Activated T-helper 17 cell treated with anti-CD3 and anti-CD28 coated beads, Interleukin-2, amount 50 U/mL, for 72 hours (primary cell): ENCODE results near the gene LATS2. TPM values are rescaled to one million over a fixed set of nuclear protein-coding genes. Genes with fewer than 3 reads are reported as not detected.

Experiments used
- ATAC-seq: fragments of 150-1000 bp; cut with Tn5 transposase; replicated peaks from 2 replicates; pipeline ENCODE4 v1.10.0; 2021; ENCODE audit warnings: mild to moderate bottlenecking, moderate library complexity
- H3K27ac Mint-ChIP-seq: one replicate; pipeline ENCODE4 v1.8.0; 2022; ENCODE audit warnings: mixed read lengths
- H3K27me3 Mint-ChIP-seq: one replicate; pipeline ENCODE4 v1.8.0; 2022; ENCODE audit warnings: mixed read lengths
- H3K36me3 Mint-ChIP-seq: one replicate; pipeline ENCODE4 v1.8.0; 2022; ENCODE audit warnings: low read depth, mild to moderate bottlenecking, mixed read lengths
- H3K4me1 Mint-ChIP-seq: one replicate; pipeline ENCODE4 v1.8.0; 2022; ENCODE audit warnings: mixed read lengths
- H3K4me3 Mint-ChIP-seq: one replicate; pipeline ENCODE4 v1.8.0; 2022; ENCODE audit warnings: mild to moderate bottlenecking, mixed read lengths
- H3K9me3 Mint-ChIP-seq: one replicate; pipeline ENCODE4 v1.8.0; 2022; ENCODE audit warnings: mixed read lengths
- total RNA-seq, 2 donors: library from RNA; stranded (reverse); gene quantifications; one replicate each; pipeline ENCODE4 v1.2.3, GENCODE V29; 2022

The LATS2 gene
- total RNA-seq, 2 donors from 2014 or later, result 4.9 to 9.2 TPM

DNA sequence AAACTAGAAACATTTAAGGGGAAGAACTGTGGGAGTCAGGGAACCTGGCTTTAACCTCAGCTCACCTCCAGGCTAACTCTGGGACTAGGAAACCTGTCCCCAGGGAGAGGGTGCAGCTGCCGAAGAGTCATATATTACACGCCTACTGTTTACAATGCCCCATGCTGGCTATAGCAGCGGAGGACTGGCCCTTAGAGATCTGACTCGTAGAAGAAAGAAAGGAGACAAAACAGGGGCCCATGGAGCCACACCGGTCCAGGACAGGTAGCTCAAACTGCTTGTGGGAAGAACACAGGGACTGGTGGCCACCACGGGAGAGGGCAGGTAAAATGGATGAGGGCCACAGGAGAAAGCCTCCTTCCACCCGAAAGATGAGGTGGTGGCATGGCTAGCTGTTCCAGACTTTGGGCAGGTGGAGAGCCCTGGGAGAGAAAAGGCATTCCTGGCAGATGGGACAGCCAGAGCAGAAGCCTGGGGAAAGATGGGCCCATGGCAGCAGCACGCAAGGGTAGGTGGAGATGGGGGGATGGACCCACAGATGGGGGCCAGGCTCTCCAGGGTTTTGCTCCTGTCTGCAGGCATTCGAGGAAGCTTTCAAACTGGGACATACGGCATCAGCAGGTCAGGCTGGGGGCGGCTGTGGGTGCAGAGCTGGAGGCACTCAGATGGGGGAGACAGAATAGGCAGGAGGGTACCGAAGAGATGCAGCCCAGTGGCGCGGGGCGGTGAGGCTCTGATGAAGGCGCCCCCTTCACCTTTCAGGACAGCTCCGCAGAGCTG is 69.5 kb downstream of the LATS2 start:
- Mint-ChIP-seq H3K4me3 (no peak overlapping the region), H3K36me3 (peaks cover 15% of the 10 kb centered on the region), H3K9me3 (no peaks in the 10 kb centered on the region), H3K4me1 (peaks cover 13% of the 10 kb centered on the region), H3K27ac (peak overlapping the region; percentile 67), H3K27me3 (no peaks in the 10 kb centered on the region)
- no peak for ATAC-seq

DNA sequence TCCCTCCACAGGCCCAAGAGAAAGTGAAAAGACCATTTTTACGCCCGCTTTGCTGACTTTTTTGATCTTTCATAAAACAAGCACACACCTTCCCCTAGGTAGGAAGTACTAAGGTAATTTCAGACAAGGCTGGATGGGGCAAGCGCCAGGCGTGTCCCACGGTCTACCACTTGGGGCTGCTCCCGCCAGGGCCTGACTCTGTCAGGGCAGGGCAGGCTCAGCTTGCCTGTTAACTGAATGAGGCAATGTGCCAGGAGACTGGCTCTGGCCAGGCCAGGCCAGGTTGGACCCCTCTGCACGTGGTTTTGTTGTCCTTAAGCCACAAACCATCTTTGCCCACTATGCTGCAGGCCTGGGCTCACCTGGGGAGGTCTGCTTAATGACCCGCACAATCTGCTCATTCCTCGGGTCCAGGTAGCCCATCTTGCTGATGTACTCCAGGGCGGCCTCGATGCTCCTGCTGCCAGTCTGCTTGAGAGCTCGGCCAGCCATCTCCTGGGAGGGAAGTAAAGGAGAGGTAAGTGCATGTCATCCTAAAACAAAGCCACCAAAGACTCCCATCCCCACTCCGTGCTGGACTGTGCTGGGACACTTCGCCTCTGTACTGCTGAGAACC is 70.4 kb downstream of the LATS2 start:
- H3K36me3 Mint-ChIP-seq, result peaks cover 15% of the 10 kb centered on the region
- H3K4me3 Mint-ChIP-seq, result no peak overlapping the region
- ATAC-seq, result no peak
- H3K9me3 Mint-ChIP-seq, result no peaks in the 10 kb centered on the region
- peak overlapping the region; percentile 67 for H3K27ac Mint-ChIP-seq
- peaks cover 19% of the 10 kb centered on the region for H3K4me1 Mint-ChIP-seq
- H3K27me3 Mint-ChIP-seq, result no peaks in the 10 kb centered on the region

DNA sequence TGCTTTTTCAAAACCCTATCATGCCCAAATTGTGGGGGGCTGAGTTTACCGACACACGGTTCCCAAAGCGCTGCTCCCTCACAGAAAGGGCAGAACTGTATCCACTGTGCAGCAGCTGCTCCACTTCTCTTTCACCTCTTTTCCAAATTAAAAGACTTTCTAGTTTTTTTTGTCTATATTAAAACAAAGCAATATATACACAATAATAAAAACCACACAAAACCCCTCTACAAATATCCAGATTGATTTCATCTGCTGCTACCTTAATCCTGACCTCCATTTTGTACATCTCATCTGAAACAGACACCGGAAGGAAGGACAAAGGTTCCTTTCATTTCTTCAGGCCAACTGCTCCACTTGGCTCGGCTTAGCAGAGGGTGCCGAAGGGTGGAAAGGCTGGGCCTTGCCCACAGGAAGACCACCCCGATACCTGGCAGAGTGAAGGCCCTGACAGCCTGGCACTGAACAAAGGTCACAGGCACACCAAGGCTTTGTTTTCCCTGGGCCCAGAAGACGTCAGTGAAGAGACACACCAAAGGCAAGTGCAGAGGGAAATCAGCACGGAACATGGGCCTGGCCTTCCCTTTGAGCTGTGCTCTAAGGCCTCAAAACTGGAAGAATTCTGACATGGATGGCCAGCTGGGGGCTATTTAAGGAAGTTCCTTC is 71.6 kb downstream of the LATS2 start:
- no peak for ATAC-seq
- no peaks in the 10 kb centered on the region for H3K9me3 Mint-ChIP-seq
- H3K4me3 Mint-ChIP-seq, result no peak overlapping the region
- H3K36me3 Mint-ChIP-seq, result peaks cover 15% of the 10 kb centered on the region
- no peaks in the 10 kb centered on the region for H3K27me3 Mint-ChIP-seq
- H3K4me1 Mint-ChIP-seq, result peaks cover 21% of the 10 kb centered on the region
- H3K27ac Mint-ChIP-seq, result no peak overlapping the region

DNA sequence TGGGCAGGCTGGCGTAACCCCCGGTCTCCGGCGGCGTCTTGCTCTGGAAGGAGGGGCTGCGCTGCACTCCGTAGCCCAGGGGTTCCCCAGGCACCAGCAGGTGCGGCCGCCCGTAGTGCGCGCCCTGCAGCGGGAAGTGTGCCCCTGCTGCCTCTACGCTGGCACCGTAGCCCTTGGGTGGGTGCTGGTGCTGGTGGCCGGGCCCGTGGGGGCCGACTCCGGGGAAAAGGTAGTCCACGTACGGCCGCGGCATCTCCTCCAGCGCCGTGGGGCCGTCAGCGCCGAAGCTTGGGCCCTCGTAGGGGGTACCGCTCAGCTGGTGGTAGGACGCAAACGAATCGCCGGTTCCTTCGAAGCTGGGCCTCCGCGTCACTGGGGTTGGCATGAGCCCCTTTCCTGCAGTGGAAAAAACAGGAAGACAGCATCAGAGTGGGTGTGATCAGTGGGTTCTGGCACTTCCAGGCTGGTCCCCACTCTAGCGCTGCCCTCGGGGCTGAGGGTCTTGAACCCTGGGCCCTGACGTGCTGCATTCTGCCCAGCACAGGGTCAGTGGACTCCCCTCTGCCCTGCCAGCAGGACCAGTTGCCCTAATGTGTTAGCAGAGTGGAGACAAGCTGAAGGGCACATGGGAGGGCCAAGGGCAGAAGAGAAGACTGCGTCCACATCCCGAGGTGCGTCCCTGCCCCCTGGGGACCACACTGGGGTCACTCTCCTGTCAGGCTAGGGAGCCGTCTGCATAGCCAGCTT is 72.3 kb downstream of the LATS2 start:
- no peaks in the 10 kb centered on the region for H3K27me3 Mint-ChIP-seq
- H3K27ac Mint-ChIP-seq, result no peak overlapping the region
- H3K9me3 Mint-ChIP-seq, result no peaks in the 10 kb centered on the region
- H3K36me3 Mint-ChIP-seq, result peaks cover 15% of the 10 kb centered on the region
- H3K4me3 Mint-ChIP-seq, result no peak overlapping the region
- H3K4me1 Mint-ChIP-seq, result peaks cover 17% of the 10 kb centered on the region
- no peak for ATAC-seq

DNA sequence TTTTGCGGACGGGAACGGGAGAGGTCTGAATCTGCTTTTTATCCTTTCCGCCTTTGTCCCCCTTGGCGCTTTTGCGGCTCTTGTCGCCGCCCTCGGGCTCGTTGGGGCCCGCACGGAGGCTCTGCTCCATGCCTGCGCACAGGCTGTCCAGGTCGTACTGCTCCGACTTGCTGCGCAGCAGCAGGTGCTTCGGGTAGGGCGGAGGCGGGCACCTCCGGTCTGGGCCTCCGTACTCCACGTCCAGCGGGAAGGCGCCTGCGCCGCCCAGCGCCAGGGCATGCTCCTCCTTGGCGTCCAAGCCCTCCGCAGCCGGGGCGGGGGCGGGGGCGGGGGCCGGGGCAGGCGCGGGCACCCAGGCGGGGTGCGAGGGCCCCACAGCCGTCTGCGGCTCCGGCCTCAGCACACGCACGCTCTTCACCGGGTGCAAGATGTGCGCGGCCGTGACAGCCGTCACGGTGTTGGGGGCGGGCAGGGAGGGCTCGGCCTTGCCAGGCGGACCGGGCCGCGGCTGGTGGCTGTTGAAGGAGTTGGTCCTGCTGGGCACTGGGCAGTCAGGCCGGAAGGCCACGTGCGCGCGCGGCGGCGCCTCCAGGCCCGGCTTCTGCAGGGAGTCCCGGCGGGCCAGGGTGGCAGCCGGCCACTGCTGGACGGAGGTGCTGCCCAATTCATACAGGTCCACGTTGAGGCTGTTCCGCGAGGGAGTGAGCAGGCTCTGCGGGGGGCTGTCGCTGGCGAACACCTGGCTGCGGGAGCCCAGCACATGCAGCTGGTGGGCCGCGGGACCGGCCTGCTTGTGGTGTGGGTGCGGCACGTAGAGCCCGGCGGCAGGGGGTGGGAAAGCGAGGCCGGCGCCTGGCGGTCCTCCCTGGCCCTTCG is 73.1 kb downstream of the LATS2 start:
- Mint-ChIP-seq H3K27me3 (no peaks in the 10 kb centered on the region), H3K36me3 (peaks cover 22% of the 10 kb centered on the region), H3K9me3 (no peaks in the 10 kb centered on the region), H3K4me1 (peaks cover 15% of the 10 kb centered on the region), H3K4me3 (no peak overlapping the region), H3K27ac (no peak overlapping the region)
- ATAC-seq, result no peak

DNA sequence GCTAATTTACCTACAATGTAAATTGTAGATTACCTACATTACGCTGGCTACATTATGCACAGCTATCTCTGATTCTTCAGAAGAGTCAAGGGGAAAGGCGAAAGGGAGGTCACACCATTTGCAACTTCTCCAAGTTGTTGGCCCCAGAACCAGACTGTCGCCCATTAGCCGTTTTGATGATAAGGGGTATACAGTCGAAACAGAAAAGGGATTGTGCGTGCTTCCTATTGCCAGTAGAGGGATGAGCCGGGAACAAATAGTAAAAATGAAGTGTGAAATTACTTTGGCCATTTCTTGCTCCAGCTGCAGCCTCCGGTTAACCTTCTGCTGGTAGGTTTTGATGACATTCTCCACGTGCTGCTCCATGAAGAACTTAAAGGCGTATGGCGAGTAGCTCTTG is 73.8 kb downstream of the LATS2 start:
- H3K9me3 Mint-ChIP-seq, result no peaks in the 10 kb centered on the region
- peaks cover 24% of the 10 kb centered on the region for H3K36me3 Mint-ChIP-seq
- no peak overlapping the region for H3K4me3 Mint-ChIP-seq
- no peak for ATAC-seq
- H3K27ac Mint-ChIP-seq, result no peak overlapping the region
- no peaks in the 10 kb centered on the region for H3K27me3 Mint-ChIP-seq
- H3K4me1 Mint-ChIP-seq, result peaks cover 15% of the 10 kb centered on the region

DNA sequence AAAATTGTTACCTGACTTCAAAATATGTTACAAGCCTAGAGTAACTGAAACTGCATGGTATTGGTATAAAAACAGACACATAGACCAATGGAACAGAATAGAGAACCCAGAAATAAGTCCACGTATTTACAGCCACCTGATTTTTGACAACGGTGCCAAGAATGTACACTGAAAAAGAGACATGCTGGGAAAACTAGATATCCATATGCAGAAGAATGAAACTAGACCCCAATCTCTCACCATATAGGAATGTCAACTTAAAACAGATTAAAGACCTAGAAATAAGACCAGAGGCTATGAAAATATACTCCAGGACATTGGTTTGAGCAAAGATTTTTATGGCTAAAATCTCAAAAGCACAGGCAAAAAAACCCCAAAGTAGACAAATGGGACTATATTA is 76.5 kb downstream of the LATS2 start:
- H3K36me3 Mint-ChIP-seq, result peaks cover 29% of the 10 kb centered on the region
- H3K27ac Mint-ChIP-seq, result no peak overlapping the region
- no peak for ATAC-seq
- H3K4me3 Mint-ChIP-seq, result no peak overlapping the region
- H3K4me1 Mint-ChIP-seq, result peaks cover 8% of the 10 kb centered on the region
- no peaks in the 10 kb centered on the region for H3K9me3 Mint-ChIP-seq
- no peaks in the 10 kb centered on the region for H3K27me3 Mint-ChIP-seq

DNA sequence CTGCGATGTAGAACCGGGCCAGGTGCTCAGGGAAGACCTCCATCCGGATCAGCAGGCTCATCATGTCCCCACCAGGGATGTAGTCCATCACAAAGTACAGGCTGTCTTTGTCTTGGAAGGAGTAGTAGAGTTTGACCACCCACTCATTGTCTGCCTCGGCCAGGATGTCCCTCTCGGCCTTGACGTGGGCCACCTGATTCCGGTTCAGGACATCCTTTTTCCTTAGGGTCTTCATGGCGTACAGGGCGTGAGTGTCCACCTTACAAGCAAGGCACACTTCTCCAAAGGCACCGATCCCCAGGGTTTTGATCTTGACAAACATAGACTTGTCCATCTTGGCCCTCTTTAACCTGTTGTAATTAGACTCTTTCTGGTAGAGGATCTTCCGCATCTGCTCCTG is 78.0 kb downstream of the LATS2 start:
- Mint-ChIP-seq H3K9me3 (no peaks in the 10 kb centered on the region), H3K4me3 (no peak overlapping the region), H3K27ac (no peak overlapping the region), H3K4me1 (peaks cover 8% of the 10 kb centered on the region), H3K27me3 (no peaks in the 10 kb centered on the region), H3K36me3 (peaks cover 24% of the 10 kb centered on the region)
- ATAC-seq, result no peak

DNA sequence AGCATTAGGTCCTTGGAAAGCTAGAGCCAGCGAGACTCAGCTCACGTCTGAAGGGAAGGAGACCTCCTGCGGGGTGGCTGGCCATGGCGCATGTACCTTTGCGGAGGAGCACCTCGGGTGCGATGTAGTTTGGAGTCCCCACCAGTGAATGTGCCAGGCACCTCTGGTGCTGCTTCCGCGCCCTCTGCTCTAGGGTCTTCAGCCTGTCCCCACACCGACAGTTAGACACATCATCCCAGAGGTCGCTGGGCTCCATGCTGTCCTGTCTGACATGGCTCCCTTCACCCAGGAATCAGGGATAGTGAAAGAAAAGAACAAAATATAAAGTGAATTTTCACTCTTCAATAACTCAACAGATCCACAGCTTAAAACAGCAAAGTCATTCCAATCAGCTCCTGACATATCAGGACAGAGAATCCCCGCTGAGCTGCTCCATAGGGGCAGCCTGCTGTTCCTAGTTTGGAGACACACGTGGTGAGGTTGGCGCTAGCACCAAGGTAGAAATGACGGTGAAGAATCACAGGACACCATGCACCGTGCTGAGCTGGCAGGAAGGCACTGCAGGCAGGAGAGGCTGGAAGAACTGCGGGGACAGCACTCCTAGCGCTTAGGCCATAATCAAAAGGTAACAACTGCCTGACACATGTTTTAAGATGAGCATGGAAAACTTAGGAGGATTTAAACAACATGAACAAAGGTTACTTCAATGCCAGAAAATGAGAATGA is 79.9 kb downstream of the LATS2 start:
- ATAC-seq, result no peak
- no peak overlapping the region for H3K27ac Mint-ChIP-seq
- H3K4me3 Mint-ChIP-seq, result no peak overlapping the region
- no peaks in the 10 kb centered on the region for H3K9me3 Mint-ChIP-seq
- H3K36me3 Mint-ChIP-seq, result peaks cover 30% of the 10 kb centered on the region
- H3K4me1 Mint-ChIP-seq, result peaks cover 7% of the 10 kb centered on the region
- H3K27me3 Mint-ChIP-seq, result no peaks in the 10 kb centered on the region

DNA sequence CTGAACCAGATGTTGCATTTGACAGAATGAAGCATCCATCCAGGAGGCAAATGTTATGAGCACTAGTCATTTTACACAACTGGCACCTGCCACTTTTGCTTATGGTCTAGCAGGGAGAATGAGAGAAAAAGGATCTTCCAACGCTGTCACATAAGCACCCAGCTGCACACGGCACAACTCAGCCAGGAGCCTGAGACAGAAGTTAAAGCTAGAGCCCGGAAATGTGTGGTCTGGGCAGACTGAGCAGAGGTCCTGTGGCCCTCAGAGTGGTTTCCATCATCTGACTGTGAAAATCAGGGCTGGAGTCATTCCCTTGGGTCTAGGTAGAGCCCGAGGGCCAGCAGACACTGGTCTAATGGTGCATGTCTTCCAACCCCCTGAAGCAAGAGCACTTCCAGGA is 80.5 kb downstream of the LATS2 start:
- ATAC-seq, result no peak
- Mint-ChIP-seq H3K9me3 (no peaks in the 10 kb centered on the region), H3K4me3 (no peak overlapping the region), H3K4me1 (peaks cover under 1% of the 10 kb centered on the region), H3K27me3 (no peaks in the 10 kb centered on the region), H3K36me3 (peaks cover 35% of the 10 kb centered on the region), H3K27ac (no peak overlapping the region)

DNA sequence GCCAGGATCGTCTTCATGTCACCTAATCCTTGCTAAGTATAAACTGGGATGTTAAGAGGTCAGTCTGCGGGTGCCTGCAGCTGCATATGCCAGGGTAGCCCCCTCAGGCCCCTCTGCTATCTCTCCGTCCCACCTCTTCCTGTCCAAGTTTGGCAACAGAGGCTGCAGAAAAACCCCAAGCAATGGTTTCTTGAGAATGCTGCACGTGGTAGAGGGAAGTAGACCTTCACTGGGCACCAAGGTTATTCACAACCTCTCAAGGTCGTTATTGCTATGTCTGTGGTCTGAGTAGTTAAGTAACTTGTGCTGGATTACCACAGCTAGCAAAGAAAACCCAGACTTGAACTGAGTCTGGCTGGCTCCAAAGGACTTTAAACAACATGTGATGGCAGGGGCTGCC is 81.0 kb downstream of the LATS2 start:
- no peak overlapping the region for H3K27ac Mint-ChIP-seq
- H3K4me3 Mint-ChIP-seq, result no peak overlapping the region
- H3K4me1 Mint-ChIP-seq, result no peaks in the 10 kb centered on the region

DNA sequence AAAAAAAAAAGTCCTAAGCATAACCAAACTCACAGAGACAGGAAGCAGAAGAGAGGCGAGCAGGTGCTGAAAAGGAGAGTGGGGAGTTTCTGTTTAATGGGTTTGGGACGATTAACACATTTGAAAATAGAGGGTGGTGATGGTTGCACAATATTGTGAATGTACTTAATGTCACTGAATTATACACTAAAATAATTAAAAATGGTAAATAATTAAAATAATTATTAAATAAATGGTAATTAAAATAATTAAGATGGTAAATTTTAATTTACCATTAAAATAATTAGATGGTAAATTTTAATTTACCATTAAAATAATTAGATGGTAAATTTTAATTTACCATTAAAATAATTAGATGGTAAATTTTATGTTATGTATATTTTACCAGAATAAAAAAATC is 84.0 kb downstream of the LATS2 start:
- Mint-ChIP-seq H3K4me1 (no peaks in the 10 kb centered on the region), H3K36me3 (peaks cover 50% of the 10 kb centered on the region), H3K27me3 (no peaks in the 10 kb centered on the region), H3K27ac (no peak overlapping the region), H3K9me3 (no peaks in the 10 kb centered on the region), H3K4me3 (no peak overlapping the region)
- no peak for ATAC-seq

More for the DNA sequence above, 81.0 kb downstream of the LATS2 start:
- Mint-ChIP-seq H3K9me3 (no peaks in the 10 kb centered on the region), H3K27me3 (no peaks in the 10 kb centered on the region), H3K36me3 (peaks cover 37% of the 10 kb centered on the region)
- no peak for ATAC-seq

DNA sequence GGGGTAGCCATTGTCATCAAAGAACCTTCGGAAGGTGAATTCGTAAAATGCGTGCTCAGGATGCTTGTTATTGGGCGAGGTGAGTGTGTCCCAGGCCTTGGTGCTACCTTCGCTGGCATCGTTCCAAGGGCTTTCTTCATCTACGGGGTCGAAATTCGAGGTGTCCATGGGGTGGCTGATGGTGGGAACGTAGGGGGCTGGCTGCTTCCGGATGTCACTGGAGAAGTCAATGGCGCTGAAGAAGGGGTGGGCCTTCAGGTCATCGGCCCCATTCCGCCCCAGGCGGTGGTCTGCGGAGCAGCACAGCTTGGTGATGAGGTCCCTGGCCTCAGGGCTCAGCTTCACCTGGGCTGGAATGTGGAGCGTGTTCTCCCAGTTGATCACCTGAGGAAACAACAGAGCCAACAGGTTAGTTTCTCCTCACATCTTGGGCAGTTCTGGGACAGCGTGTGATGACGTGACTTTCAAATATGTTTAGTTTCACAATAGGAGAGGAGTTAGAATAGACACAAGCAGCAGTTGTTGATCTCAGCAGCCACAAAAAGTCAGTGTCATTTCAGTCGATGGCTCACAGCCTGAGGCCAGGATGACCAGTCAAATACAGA is 86.3 kb downstream of the LATS2 start:
- no peak for ATAC-seq
- H3K4me1 Mint-ChIP-seq, result no peaks in the 10 kb centered on the region
- H3K36me3 Mint-ChIP-seq, result peaks cover 34% of the 10 kb centered on the region
- no peaks in the 10 kb centered on the region for H3K27me3 Mint-ChIP-seq
- no peak overlapping the region for H3K4me3 Mint-ChIP-seq
- H3K9me3 Mint-ChIP-seq, result no peaks in the 10 kb centered on the region
- no peak overlapping the region for H3K27ac Mint-ChIP-seq
